ENCODE results near the gene ANKRD49.

Gene ANKRD49, protein sequence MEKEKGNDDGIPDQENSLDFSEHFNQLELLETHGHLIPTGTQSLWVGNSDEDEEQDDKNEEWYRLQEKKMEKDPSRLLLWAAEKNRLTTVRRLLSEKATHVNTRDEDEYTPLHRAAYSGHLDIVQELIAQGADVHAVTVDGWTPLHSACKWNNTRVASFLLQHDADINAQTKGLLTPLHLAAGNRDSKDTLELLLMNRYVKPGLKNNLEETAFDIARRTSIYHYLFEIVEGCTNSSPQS

DNA sequence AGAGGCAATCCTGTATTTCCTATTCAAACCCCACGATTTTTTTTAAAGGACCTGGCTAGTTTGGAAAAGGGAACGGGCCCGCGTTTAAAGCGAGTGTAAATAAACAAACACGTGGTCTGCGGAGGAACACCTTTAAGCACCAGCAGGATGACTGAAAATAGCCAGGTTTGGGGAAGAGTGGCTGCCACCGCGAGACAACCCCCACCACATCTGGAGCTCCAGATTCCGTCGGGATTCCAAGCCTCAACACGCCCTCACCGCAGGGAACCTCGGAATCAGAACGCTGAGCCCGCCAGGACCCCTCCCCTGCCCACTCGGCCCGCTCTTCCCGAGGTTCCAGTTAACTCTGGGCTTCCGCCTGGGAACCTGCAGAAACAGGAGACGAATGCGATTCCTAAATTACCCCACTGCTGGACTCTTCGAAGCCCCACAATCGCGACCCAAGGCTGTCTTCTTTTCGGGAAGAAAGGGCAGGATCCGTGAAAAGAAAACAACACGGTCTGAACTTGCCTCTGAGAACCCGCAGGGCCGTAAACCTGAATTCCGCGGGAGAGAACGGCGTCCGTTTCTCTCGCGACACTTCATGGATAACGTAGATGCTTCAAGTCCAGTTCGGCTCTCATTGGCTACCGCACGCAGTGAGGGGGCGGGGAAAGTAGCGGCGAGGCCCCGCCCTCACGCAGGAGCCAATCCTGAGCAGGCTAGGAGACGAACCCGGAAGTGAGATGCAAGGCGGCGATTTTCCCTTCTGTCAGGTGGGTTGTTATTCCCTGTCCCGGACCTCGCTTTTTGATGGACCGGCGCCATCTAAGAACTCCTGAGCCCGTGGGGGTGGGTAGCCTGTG, at the start of gene ANKRD49, which contains the start of gene MRE11:
ANKRD49 (plus strand) TSS at position 704 of the 845 bp plus-strand sequence. CDS start 2,710 bp downstream, outside the sequence.
MRE11 (minus strand) TSS at position 564 of the 845 bp plus-strand sequence. CDS start 1,043 bp downstream, outside the sequence.
- peak within 1 kb of the TSS; percentile 96 for H3K4me3 ChIP-seq (ENCODE audit: low read depth, low read length)
- TF ChIP-seq, protein P1, sequence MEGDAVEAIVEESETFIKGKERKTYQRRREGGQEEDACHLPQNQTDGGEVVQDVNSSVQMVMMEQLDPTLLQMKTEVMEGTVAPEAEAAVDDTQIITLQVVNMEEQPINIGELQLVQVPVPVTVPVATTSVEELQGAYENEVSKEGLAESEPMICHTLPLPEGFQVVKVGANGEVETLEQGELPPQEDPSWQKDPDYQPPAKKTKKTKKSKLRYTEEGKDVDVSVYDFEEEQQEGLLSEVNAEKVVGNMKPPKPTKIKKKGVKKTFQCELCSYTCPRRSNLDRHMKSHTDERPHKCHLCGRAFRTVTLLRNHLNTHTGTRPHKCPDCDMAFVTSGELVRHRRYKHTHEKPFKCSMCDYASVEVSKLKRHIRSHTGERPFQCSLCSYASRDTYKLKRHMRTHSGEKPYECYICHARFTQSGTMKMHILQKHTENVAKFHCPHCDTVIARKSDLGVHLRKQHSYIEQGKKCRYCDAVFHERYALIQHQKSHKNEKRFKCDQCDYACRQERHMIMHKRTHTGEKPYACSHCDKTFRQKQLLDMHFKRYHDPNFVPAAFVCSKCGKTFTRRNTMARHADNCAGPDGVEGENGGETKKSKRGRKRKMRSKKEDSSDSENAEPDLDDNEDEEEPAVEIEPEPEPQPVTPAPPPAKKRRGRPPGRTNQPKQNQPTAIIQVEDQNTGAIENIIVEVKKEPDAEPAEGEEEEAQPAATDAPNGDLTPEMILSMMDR (IDR thresholded peaks at IDR 0.05; ENCODE audit: low read depth, low read length) = no peak

DNA sequence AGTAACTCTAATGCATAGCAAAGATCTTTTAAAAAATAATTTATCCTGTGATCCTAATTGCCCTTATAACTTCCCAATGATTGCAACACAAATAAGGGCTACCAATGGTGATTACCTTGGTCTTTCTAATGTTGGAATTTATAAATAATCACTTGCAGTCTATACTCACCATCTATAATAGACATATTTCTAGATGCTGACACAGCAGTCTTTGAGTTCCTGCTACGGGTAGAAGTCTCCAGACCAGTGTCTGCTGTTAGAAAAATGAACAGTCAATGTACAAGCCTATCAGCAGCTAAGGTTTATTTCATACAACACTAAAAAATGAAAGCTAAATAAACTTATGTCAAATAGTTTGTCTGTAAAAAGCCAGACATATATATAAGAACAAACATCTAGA, 48.1 kb upstream of the ANKRD49 start:
- TF ChIP-seq, protein P1 (IDR thresholded peaks at IDR 0.05; ENCODE audit: low read depth, low read length) = no peak
- H3K4me3 ChIP-seq (ENCODE audit: low read depth, low read length) = no peak overlapping the region

DNA sequence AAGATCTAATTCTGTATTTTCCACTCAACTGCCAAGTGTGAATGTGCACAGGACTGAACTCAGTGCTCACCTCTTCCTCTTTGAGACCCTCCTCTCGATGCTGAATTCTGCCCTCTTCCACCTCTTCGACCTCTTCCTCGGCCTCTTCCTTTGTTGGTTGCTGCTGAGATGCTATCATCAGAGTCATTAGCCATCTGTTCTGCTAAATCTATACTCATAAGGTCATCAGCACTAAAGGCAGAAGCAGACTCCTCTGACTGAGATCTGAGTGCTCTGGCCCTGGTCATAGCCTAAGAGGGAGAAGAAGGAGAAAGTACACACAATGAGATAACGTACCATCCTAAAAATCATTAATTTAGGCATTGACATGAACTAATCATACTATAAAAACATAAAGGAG, 46.6 kb upstream of the ANKRD49 start:
- TF ChIP-seq, protein P1 (IDR thresholded peaks at IDR 0.05; ENCODE audit: low read depth, low read length) = no peak
- H3K4me3 ChIP-seq (ENCODE audit: low read depth, low read length) = no peak overlapping the region

DNA sequence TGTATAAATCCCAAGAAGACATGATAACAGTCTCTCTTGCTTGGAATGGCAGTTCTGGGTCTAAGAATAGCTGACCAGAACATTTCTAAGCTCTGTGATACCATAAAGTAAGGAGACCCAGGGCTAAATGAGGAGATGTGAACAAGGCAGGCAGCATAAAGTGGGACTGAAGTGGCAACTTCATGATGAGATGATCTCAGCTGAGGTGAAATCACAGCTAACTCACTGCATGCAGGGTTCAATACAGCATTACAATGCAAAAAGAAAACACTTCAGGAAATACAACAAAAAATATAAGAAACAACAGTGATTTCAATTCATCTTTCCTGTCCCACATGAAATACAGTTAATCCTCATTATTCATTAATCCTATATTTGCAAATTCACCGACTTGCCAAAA, 44.8 kb upstream of the ANKRD49 start:
- TF ChIP-seq, protein P1 (IDR thresholded peaks at IDR 0.05; ENCODE audit: low read depth, low read length) = no peak

DNA sequence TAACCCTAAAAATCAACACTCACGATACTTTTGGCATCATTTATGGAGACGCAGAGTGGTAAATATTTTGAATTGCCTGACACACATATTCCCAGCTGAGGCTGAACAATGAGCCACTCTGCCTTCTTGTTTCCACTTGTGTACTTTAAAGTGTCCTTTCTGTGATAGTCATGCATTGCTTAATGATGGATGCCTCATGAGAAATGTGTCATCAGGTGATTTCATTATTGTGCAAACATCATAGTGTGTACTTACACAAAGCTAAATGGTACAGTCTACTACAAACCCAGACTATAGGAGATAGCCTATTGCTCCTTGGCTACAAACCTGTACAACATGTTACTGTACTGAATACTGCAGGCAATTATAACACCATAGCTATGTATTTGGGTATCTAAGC, 44.3 kb upstream of the ANKRD49 start:
- H3K4me3 ChIP-seq (ENCODE audit: low read depth, low read length) = no peak overlapping the region

More for the DNA sequence above, 44.8 kb upstream of the ANKRD49 start:
- H3K4me3 ChIP-seq (ENCODE audit: low read depth, low read length) = no peak overlapping the region

DNA sequence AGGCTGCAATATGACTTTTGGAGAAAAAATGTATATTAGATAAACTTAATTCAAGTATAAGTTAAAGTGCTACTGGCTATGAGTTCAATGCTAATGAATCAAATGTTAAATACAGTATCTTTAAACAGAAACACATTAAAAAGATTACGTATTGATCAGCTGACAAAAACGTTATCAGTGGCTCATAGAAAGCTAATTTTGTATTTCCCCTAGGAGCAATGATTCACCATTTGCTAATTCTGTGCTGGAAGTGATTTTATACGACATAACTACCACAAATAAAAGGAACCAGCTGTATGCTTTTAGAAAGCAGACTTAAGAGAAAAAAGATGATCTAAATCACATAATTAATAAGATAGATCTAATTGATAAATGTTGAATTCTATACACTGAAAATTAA, 43.7 kb upstream of the ANKRD49 start:
- TF ChIP-seq, protein P1 (IDR thresholded peaks at IDR 0.05; ENCODE audit: low read depth, low read length) = no peak

More for the DNA sequence above, 44.3 kb upstream of the ANKRD49 start:
- TF ChIP-seq, protein P1 (IDR thresholded peaks at IDR 0.05; ENCODE audit: low read depth, low read length) = no peak

DNA sequence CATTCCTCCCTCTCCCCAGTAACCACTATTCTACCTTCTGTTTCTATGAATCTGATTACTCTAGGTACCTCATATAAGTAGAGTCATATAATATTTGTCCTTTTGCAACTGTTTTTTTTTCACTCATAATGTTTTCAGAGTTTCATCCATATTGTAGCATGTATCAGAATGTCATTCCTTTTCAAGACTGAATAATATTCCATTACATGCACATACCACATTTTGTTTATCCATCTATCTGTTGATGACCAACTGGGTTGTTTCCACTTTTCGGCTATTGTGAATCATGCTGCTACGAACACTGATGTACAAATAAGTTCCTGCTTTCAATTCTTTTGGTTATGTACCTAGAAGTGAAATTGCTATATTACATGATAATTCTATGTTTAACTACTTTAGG, 40.8 kb upstream of the ANKRD49 start:
- TF ChIP-seq, protein P1 (IDR thresholded peaks at IDR 0.05; ENCODE audit: low read depth, low read length) = no peak
- H3K4me3 ChIP-seq (ENCODE audit: low read depth, low read length) = no peak overlapping the region

More for the DNA sequence above, 43.7 kb upstream of the ANKRD49 start:
- H3K4me3 ChIP-seq (ENCODE audit: low read depth, low read length) = no peak overlapping the region

All from WI38 (cell line).